HCT116 (cell line): ENCODE results near the gene KYAT1.

Experiments used
- EGR1 ChIP-seq: IDR thresholded peaks from 2 replicates; pipeline ENCODE4 v1.6.1; 2012; ENCODE audit warnings: low read depth
- EZH2 ChIP-seq: fragments of 200-600 bp; sonication (generic); IDR thresholded peaks from 2 replicates; pipeline ENCODE4 v1.6.1; 2017; ENCODE audit warnings: antibody characterized with exemption, mixed run types
- EZH2phosphoT487 ChIP-seq: fragments of 200-600 bp; IDR thresholded peaks from 2 replicates; pipeline ENCODE4 v1.6.1; 2018; ENCODE audit warnings: antibody characterized with exemption, borderline replicate concordance
- JUND ChIP-seq: IDR thresholded peaks from 2 replicates; pipeline ENCODE4 v1.6.1; 2012
- POLR2A ChIP-seq: IDR thresholded peaks from 2 replicates; pipeline ENCODE4 v1.7.0; 2011; ENCODE audit warnings: borderline replicate concordance; ENCODE audit not compliant: insufficient read depth, insufficient read length; ENCODE audit errors: extremely low read depth
- POLR2AphosphoS5 ChIP-seq: IDR thresholded peaks from 2 replicates; pipeline ENCODE4 v1.6.1; 2011; ENCODE audit warnings: mild to moderate bottlenecking, low read depth, low read length, moderate library complexity
- RAD21 ChIP-seq: IDR thresholded peaks from 2 replicates; pipeline ENCODE4 v1.6.1; 2012; ENCODE audit warnings: low read depth, mild to moderate bottlenecking
- SIN3A ChIP-seq: IDR thresholded peaks from 2 replicates; pipeline ENCODE4 v1.6.1; 2012; ENCODE audit warnings: low read depth
- SRF ChIP-seq: IDR thresholded peaks from 2 replicates; pipeline ENCODE4 v1.6.1; 2012; ENCODE audit warnings: low read depth
- ZFX ChIP-seq: fragments of 450-650 bp; IDR thresholded peaks from 2 replicates; pipeline ENCODE4 v1.6.1; 2017
- TF ChIP-seq, protein P1 (sequence below), 3 experiments: fragments of 200-600 bp in 1 of 3; sonication (generic) in 1 of 3; IDR thresholded peaks in 2 of 3; conservative IDR thresholded peaks in 1 of 3; 2 replicates each; pipeline ENCODE4 v1.5.1; 2012 to 2017; ENCODE audit warnings: low read depth in 2 of 3, low read length in 2 of 3, antibody characterized with exemption in 1 of 3, borderline replicate concordance in 1 of 3, control low read depth in 1 of 3, mild to moderate bottlenecking in 1 of 3, mixed read lengths in 1 of 3, mixed run types in 1 of 3, moderate library complexity in 1 of 3; ENCODE audit not compliant: insufficient read depth in 1 of 3
- TF ChIP-seq, protein P2 (sequence below): IDR thresholded peaks from 2 replicates; pipeline ENCODE4 v1.6.1; 2012
- TF ChIP-seq, protein P3 (sequence below): IDR thresholded peaks from 2 replicates; pipeline ENCODE4 v1.6.1; 2012; ENCODE audit warnings: low read depth
- TF ChIP-seq, protein P4 (sequence below): IDR thresholded peaks from 2 replicates; pipeline ENCODE4 v1.6.1; 2012

DNA sequence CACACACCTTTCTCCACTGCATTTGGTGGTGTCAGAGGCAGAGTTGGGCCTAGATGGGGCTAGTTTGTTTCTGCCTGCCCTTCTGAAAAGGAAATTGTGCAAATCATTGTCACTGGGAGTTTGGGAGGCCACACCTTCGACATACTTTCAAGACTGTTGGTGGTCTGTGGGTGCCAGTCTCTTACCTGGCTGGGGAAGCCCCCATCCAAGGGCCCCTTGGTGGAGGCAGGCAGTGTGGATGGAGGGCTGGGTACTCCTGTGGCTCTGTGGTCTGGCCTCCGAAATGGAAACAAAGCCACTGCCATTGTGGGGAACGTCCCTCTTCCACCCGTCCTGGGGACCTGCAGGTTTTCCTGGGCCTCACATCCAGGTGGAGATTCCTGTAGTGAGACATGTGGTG lies 28.1 kb upstream of the KYAT1 start:
- TF ChIP-seq POLR2A (no peak), POLR2AphosphoS5 (no peak), ZFX (no peak), EZH2 (no peak), EGR1 (no peak), SIN3A (no peak), JUND (no peak), SRF (no peak), EZH2phosphoT487 (no peak), RAD21 (no peak)
- TF ChIP-seq, protein P1, sequence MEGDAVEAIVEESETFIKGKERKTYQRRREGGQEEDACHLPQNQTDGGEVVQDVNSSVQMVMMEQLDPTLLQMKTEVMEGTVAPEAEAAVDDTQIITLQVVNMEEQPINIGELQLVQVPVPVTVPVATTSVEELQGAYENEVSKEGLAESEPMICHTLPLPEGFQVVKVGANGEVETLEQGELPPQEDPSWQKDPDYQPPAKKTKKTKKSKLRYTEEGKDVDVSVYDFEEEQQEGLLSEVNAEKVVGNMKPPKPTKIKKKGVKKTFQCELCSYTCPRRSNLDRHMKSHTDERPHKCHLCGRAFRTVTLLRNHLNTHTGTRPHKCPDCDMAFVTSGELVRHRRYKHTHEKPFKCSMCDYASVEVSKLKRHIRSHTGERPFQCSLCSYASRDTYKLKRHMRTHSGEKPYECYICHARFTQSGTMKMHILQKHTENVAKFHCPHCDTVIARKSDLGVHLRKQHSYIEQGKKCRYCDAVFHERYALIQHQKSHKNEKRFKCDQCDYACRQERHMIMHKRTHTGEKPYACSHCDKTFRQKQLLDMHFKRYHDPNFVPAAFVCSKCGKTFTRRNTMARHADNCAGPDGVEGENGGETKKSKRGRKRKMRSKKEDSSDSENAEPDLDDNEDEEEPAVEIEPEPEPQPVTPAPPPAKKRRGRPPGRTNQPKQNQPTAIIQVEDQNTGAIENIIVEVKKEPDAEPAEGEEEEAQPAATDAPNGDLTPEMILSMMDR (IDR thresholded peaks at IDR 0.05 in 2 of 3, conservative IDR thresholded peaks at IDR 0.05 in 1 of 3; ENCODE audit: borderline replicate concordance in 1 of 3, insufficient read depth in 1 of 3, low read depth in 2 of 3, low read length in 2 of 3), result no peak
- TF ChIP-seq, protein P2, sequence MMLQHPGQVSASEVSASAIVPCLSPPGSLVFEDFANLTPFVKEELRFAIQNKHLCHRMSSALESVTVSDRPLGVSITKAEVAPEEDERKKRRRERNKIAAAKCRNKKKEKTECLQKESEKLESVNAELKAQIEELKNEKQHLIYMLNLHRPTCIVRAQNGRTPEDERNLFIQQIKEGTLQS, result no peak
- TF ChIP-seq, protein P3, sequence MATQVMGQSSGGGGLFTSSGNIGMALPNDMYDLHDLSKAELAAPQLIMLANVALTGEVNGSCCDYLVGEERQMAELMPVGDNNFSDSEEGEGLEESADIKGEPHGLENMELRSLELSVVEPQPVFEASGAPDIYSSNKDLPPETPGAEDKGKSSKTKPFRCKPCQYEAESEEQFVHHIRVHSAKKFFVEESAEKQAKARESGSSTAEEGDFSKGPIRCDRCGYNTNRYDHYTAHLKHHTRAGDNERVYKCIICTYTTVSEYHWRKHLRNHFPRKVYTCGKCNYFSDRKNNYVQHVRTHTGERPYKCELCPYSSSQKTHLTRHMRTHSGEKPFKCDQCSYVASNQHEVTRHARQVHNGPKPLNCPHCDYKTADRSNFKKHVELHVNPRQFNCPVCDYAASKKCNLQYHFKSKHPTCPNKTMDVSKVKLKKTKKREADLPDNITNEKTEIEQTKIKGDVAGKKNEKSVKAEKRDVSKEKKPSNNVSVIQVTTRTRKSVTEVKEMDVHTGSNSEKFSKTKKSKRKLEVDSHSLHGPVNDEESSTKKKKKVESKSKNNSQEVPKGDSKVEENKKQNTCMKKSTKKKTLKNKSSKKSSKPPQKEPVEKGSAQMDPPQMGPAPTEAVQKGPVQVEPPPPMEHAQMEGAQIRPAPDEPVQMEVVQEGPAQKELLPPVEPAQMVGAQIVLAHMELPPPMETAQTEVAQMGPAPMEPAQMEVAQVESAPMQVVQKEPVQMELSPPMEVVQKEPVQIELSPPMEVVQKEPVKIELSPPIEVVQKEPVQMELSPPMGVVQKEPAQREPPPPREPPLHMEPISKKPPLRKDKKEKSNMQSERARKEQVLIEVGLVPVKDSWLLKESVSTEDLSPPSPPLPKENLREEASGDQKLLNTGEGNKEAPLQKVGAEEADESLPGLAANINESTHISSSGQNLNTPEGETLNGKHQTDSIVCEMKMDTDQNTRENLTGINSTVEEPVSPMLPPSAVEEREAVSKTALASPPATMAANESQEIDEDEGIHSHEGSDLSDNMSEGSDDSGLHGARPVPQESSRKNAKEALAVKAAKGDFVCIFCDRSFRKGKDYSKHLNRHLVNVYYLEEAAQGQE, result no peak
- TF ChIP-seq, protein P4, sequence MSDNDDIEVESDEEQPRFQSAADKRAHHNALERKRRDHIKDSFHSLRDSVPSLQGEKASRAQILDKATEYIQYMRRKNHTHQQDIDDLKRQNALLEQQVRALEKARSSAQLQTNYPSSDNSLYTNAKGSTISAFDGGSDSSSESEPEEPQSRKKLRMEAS, result no peak
